ENCODE data around the gene CIDEC.

CIDEC gene, protein sequence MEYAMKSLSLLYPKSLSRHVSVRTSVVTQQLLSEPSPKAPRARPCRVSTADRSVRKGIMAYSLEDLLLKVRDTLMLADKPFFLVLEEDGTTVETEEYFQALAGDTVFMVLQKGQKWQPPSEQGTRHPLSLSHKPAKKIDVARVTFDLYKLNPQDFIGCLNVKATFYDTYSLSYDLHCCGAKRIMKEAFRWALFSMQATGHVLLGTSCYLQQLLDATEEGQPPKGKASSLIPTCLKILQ

DNA sequence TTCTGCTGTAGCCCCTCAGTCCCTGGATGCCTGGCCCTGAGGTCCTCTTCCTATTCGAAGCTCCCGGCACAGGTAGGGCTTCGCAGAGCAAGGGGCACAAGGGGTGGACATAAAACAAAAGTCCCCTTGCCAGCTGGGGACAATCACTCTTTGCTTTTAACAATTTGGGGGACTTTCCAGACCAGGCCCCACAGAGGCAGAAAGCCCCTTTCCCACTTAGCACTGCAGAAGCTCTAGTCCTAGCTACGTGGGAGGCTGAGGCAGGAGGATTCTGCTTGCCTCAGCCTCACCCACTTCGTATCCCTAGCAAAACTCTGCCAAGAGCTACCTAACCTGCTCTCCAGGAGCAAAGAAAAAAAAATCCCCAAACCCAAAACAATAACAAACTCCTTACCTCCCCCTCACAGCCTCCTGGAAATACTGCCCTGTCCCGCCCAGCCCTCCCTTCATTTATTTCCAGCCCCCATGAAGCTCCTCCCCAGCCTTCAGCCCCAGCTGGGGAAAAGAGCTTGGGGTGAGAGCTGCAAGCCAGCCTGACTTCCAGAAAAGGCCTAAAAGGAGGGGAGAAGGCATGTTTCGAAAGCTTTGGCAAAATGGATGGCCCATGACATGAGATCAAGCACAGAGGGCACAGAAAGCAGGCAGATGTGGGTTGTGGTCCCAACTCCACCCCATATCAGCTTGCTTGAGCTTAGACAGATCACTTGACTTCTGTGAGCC lies at the start of gene CIDEC:
CIDEC (minus strand) TSS at position 424 of the 720 bp plus-strand sequence. CDS start 1,767 bp downstream, outside the sequence.
- no peak for DNase-seq (ENCODE audit: low spot score)

DNA sequence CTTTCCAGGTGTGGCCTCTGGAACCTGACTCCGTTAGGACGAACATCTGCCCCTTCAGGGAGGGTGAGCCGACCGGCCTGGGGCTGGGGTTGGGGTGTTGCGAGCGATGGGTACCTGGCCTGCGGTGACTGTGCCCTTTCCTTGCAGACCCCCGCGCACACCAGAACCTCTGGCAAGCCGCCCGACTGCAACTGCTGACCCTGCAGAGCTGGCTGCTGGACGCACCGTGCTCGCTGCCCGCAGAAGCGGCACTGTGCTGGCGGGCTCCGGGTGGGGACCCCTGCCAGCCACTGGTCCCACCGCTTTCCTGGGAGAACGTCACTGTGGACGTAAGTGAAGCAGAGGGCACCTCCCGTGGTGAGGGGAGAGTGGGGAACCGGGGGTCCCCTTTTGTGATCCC lies 48.1 kb upstream of the CIDEC start:
- no peak for DNase-seq (ENCODE audit: low spot score)

DNA sequence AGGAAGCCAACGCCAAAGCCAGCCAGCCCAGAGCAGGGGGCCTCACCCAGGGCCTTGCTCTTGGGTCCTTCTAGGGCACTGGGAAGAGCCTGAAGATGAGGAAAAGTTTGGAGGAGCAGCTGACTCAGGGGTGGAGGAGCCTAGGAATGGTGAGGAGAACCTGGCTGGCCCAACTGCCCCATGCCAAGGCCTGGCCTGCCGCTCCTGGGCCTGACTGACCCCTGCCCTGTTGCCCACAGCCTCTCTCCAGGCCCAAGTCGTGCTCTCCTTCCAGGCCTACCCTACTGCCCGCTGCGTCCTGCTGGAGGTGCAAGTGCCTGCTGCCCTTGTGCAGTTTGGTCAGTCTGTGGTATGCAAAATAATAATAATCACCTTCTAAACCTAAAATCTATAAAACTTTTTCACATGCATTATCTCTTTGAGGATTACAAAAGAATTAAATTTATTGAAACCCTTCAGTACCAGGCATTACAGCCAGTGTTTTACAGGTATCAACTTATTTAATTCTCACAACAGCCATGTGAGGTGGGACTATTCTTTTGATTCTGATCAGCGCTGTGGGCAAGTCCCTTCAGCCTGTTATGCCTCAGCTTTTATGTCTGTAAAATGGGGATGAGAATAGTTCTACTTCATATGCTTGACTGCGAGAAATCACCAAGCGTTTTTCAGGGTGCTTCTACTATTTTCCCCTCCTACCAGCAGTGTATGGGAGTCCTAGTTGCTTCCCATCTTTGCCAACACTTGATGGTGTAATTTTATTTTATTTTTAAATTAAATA lies 38.4 kb upstream of the CIDEC start:
- DNase-seq (ENCODE audit: low spot score) = no peak

DNA sequence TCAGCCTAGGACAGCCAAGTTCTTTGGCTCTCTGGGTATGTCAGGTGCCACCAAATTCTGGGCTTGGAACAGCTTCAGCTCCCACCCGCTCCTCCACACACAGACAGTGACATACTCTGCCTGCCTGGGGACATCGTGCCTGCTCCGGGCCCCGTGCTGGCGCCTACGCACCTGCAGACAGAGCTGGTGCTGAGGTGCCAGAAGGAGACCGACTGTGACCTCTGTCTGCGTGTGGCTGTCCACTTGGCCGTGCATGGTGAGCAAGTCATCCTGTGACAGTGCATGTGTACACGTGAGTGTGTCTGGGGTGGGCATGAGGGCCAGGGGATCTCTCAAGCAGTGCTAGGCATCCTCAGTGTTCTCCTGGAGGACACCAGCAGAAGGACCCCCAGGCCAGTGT lies 37.8 kb upstream of the CIDEC start:
- no peak for DNase-seq (ENCODE audit: low spot score)

DNA sequence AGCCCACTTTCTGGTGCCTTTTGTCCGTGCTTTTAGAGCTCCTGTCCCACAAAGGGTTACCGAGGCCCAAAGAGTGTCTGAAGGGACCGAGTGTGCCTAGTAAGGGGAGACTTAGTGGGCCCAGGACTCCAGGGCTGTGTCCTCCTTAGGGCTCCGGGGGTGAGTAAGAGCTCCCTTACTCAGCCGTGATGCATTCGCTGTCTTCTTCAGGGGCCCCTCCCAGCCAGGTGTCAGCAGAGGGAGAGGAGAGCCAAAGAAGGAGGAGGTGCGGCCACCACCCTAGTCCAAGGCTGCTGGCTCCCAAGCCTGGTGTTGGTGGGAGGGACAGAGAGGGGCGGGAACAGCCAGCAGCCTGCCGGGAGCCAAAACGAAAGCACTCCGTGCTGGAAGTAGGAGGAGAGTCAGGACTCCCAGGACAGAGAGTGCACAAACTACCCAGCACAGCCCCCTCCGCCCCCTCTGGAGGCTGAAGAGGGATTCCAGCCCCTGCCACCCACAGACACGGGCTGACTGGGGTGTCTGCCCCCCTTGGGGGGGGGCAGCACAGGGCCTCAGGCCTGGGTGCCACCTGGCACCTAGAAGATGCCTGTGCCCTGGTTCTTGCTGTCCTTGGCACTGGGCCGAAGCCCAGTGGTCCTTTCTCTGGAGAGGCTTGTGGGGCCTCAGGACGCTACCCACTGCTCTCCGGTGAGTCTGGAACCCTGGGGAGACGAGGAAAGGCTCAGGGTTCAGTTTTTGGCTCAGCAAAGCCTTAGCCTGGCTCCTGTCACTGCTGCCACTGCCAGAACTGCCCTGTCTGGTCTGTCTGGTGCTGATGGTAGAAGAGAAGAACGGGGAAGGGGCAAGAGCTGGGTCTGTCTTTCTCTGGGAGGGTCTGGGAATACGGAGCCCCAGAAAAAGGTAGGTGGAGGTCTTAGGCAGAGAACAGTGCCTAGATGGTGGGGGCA lies 37.0 kb upstream of the CIDEC start, which contains the start of gene IL17RC:
IL17RC (plus strand) TSS at position 365 of the 947 bp plus-strand sequence; CDS start at position 583, 218 bp downstream.
- peak; percentile 54 for DNase-seq (ENCODE audit: low spot score)

DNA sequence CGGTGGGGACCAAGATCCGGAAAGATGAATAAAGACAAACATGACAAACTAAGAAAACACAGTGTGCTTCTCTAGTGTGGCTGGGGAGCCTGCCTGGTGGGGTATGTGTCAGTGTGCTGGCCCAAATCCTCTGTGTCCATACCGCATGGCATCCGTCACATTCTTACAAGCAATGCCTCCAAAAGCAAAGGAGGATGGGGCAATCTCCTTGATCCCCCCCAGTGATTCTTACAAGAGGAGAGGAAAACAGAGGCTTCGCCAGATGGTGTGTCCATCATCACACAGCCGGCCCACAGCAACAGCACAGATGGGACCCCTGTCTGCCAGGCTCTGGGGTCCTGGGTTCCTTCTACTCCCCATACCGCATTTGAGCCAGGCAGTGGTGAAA lies 36.3 kb upstream of the CIDEC start:
- DNase-seq (ENCODE audit: low spot score) = no peak

DNA sequence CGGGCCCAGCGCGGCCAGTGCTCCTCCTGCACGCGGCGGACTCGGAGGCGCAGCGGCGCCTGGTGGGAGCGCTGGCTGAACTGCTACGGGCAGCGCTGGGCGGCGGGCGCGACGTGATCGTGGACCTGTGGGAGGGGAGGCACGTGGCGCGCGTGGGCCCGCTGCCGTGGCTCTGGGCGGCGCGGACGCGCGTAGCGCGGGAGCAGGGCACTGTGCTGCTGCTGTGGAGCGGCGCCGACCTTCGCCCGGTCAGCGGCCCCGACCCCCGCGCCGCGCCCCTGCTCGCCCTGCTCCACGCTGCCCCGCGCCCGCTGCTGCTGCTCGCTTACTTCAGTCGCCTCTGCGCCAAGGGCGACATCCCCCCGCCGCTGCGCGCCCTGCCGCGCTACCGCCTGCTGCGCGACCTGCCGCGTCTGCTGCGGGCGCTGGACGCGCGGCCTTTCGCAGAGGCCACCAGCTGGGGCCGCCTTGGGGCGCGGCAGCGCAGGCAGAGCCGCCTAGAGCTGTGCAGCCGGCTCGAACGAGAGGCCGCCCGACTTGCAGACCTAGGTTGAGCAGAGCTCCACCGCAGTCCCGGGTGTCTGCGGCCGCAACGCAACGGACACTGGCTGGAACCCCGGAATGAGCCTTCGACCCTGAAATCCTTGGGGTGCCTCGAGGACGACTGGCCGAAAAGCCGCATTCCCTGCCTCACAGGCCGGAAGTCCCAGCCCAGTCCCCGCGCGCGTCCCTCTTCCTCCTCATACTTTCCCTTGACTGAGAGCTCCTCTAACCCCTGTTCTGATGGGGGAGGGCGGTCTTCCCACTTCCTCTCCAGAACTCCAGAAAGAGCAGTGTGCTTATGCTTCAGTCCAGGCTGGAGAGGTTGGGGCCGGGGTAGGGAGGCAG lies 35.4 kb upstream of the CIDEC start:
- DNase-seq (ENCODE audit: low spot score) = no peak

DNA sequence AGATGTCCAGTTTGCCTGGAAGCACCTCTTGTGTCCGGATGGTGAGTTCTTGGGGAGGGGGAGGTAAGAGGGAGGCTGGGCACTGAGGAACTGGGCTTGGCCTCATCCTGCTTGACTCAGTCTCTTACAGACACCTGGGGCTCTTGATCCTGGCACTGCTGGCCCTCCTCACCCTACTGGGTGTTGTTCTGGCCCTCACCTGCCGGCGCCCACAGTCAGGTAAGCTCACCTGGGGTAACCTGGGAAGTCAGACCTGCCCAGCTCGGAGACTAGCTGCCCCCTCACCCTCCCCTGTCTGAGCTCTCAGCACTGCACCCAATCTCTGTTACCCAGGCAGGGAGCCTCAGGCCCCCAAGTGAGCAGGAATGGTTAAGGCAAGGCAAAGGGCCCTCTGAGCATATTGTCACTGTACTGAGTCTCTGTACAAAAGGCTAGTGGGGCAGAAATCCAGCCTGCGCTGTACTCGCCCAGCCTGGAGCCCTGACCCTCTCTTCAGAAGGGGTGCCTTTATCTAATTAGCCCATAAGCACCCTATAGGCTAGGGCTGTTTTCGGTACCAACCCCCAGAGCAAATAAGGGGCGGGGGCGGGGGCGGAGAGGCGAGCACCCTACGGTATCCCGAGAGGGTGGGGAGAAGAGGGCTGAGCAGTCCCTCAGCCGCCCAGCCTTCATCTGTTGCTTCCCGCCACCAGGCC lies 34.7 kb upstream of the CIDEC start:
- DNase-seq (ENCODE audit: low spot score) = no peak

DNA sequence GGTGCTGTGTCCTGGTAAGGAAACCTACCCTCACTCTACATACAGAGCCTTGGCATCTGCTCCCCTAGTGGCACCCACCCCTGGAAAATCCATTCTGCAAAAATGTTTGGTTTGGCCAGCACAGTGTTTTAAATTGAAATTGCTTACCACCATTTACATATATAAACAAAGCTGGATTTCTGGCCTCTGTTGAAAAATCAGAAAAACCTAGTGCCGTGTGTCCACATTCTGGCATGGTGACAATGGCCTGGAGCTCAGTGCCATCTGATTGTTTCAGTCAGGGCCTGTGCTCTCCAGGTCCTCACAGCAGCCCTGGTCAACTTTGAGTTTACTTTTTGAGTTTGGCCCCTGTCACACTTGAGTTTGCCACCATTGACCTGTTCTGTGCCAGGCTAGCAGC lies 34.0 kb upstream of the CIDEC start:
- DNase-seq (ENCODE audit: low spot score) = no peak

DNA sequence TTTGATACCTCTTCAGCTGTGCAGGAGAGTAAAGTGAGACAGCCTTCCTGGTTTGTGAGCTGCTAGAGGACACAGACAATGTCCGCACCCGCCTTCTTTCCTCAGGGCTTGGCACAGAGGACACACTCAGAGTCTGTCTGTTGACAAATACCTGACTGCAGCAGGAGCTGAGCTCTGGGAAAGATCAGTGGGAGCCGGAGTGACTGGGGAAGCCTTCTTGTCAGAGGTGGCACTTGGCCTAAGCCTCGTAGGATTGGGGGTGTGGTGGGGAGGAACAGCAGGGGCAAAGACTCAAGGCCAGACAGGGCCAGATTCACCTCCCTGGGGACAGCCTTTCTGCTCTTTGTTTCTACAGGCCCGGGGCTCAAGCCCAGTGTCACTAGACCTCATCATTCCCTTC lies 33.5 kb upstream of the CIDEC start:
- no peak for DNase-seq (ENCODE audit: low spot score)

DNA sequence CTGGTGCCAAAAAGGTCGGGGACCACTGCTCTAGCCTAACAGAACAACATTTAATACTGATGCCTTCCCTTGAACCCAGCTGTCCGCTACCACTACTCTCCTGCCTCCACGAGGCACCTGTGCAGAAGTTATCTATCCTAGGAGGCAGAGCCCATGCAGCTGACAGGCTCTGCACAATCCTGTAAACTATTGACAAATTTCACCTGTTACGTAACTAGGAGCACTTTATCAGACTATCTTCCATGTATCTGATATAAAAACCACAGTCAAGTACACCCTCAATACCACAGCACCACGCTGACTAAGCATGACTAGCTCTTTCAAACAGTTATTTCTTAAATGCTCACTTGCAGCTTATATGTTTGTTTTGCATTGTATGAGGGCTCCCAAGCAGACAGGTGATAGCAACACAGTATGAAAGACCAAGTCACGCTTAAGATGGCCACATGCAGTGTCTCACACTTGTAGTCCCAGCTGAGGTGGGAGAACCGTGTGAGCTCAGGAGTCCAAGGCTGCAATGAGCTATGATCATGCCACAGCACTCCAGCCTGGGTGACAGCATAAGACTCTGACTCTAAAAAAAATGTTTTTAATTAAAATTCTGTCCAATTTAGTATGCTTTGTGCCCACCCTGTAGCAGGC lies 32.4 kb upstream of the CIDEC start:
- no peak for DNase-seq (ENCODE audit: low spot score)

DNA sequence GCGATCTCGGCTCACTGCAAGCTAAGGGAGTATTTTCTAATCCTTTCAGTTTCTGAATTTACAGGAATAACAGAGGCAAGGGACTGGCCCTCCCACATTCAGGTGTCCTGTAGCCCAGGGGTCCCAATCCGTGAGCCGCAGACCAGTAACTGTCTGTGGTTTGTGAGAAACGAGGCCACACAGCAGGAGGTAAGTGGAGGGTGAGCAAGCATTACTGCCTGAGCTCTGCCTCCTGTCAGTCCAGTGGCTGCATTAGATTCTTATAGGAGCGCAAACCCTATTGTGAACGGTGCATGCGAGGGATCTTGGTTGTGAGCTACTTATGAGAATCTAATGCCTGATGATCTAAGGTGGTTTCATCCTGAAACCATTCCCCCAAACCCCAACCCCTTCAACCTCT lies 31.8 kb upstream of the CIDEC start:
- no peak for DNase-seq (ENCODE audit: low spot score)

DNA sequence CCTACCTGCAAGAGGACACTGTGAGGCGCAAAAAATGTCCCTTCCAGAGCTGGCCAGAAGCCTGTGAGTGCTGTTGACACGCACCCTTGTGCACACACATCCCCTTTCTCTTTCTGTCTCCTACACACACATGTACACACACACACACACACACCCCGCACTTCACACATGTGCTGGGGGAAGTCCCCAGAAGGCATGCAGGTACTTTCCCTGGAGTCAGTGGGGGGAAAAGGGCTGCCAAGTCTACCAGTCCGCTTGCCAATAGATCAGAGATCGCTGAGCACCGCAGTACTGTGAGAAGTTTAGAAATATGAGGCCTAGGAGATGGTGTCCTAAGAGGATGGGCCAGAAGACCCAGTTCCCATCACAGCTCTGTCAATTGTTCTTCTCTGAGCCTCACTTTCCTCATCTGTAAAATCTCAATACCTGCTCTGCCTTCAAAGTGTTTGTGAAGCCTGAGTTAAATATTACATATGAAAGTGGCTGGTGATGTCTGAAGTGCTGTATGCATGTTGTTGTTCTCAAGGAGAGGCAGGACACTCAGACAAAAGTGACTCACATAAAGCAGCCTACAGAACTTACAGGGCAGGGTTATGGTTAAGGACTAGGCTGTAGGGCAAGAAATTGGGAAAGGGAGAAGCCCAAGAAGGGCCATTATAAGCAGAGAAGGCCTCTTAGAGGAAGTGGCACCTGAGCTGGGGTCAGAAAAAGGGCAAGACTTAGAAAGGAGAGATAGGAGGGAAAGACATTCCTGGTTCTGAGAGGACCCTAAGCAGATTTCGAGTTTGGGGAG lies 29.4 kb upstream of the CIDEC start:
- DNase-seq (ENCODE audit: low spot score) = no peak

DNA sequence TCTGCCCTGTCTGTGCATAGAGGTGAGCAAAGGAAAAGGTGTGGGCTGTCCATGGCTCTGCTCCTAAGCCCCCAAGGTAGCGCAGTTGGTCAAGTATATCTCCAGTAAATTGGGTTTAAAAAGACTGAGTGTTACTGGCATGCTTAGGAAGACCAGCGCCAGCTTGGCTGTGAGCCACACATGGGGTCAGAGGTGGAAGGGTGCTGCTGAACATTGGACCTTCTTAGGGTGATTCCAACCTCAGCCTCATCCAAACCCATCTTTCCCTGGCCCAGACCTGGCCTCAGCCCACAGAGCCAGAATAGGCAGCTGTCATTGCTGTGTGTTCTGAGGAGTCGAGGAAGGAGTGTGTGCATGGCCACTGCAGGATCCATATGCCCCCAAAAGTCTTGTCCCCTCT lies 28.2 kb upstream of the CIDEC start:
- DNase-seq (ENCODE audit: low spot score) = no peak

DNA sequence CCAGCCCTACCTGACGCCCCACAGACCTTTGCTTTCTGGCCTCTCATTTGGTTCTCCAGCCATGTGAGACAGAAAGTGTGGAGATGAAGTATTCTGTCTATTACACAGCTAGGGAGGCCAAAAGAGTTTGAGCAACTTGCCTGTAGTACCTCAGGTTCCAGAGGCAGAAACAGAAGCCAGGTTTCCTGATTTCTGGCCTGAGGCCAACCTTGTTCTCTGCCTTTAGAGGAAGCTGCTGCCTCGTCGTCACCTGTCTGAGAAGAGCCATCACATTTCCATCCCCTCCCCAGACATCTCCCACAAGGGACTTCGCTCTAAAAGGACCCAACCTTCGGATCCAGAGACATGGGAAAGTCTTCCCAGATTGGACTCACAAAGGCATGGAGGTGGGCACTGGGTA lies 26.4 kb upstream of the CIDEC start:
- no peak for DNase-seq (ENCODE audit: low spot score)

DNA sequence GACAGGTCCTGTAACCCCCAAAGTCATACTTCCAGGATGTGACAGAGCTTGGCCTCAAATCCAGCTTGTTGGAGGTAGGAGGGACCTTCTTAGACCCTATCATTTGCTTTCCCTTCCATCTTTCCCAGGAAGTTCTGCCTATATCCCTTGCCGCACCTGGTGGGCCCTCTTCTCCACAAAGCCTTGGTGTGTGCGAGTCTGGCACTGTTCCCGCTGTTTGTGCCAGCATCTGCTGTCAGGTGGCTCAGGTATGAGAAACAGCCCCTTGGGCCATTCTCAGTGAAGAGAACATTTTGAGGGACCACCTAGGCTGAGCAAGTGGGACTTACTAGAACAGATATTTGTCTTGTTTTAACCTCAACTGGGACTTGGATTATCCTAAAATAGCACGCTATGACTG lies 23.9 kb upstream of the CIDEC start:
- no peak for DNase-seq (ENCODE audit: low spot score)

DNA sequence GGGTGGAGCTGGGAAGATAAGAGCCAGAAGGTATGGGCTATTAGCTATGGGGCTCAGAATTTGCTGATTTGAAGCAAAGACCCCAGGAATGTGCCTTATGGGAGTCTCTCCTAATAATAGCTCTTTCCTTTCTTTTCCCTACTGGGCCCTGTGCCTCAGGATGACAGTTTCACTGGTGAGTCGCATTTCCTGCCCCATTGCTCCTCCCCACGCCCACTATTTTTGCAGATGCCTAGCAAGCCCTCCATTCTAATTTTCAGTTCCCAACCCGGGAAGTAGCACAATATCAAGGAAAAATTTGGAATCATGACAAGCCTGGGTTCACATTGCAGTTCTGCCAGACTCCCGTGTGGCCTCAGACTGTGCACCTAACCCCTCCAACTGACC lies 23.2 kb upstream of the CIDEC start:
- DNase-seq (ENCODE audit: low spot score) = peak; percentile 40

DNA sequence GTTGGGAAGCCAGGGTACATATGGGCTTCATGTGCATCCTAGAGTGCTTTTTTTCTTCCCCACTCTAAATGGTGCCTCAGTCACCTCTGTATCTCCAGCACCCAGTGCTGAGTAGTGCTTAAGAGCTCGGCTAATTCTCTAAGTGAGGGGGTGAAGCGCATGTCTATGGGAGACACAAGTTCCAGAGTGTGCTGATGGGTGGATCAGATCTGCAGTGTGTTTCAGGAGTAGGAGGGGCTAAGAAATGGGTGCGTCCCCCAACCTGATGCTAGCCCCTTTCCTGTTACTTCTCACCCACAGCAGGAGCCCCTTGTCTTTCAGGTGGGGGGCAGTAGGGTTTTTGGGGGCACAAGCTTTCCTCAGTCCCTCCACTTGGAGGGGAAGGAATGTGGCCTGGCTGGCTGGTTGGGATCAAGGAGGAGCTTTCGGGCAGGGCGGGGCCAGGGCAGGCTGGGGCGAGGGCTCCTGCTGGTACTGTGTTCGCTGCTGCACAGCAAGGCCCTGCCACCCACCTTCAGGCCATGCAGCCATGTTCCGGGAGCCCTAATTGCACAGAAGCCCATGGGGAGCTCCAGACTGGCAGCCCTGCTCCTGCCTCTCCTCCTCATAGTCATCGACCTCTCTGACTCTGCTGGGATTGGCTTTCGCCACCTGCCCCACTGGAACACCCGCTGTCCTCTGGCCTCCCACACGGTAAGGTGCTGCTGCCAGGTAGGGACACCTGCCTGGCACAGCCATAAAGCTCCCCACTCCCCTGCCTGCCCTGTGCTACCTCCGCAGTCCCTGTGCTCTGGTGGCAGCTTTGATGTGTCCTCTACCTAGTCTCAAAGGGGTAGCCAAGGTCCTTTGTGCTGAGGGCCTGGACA lies 22.6 kb upstream of the CIDEC start, which contains the start of gene IL17RE:
IL17RE (plus strand) TSS at position 477 of the 866 bp plus-strand sequence; CDS start at position 562, 85 bp downstream.
- no peak for DNase-seq (ENCODE audit: low spot score)

Measured in COLO829 (cell line).